A549 (cell line): ENCODE data around the gene PRG3. TPM values are rescaled to one million over a fixed set of nuclear protein-coding genes. Genes with fewer than 3 reads are reported as not detected.
A peak's percentile ranks its signal among the peaks of the same experiment; 100 is the strongest.

Experiments
- ATAC-seq, 2 experiments: fragments of 200-7000 bp in 1 of 2; fragments of >200 bp in 1 of 2; cut with Nextera tagmentation in 1 of 2; cut with Tn5 transposase in 1 of 2; 3 replicates each; pipeline versions ENCODE4 v1.8.0 to v1.9.1; 2018 to 2020; ENCODE audit warnings: mild to moderate bottlenecking in 1 of 2, moderate library complexity in 1 of 2
- CTCF ChIA-PET: fragments of 300-600 bp; sonication (Branson Sonifier 250); formaldehyde crosslinking; extraction: SDS; loops from one replicate; lab custom pipeline; 2021; ENCODE audit warnings: antibody characterized with exemption, inconsistent platforms; lab: Yijun Ruan, JAX
- POLR2A ChIA-PET: fragments of 350-600 bp; formaldehyde crosslinking; extraction: SDS; loops from one replicate; lab custom pipeline; 2021; ENCODE audit warnings: antibody characterized with exemption, inconsistent platforms; lab: Yijun Ruan, JAX
- DNase-seq, 2 experiments: peaks; one replicate each; pipeline versions ENCODE4 v3.0.0 to v3.0.0-alpha.2; 2011 to 2016; ENCODE audit warnings: low read depth in 1 of 2, low spot score in 1 of 2
- FAIRE-seq: peaks from 2 replicates; lab custom pipeline; 2011; peaks lifted over from hg19 to GRCh38; lab: Jason Lieb, UNC
- H3K27ac ChIP-seq, 2 experiments: fragments of >200 bp; sonication (Bioruptor Twin); formaldehyde crosslinking; 3 replicates each; pipeline ENCODE4 v1.5.1; 2016 to 2017
- H3K4me1 ChIP-seq: fragments of >200 bp; sonication (Bioruptor Twin); formaldehyde crosslinking; 3 replicates; pipeline ENCODE4 v1.6.1; 2016
- H3K4me2 ChIP-seq: fragments of >200 bp; sonication (Bioruptor Twin); formaldehyde crosslinking; 3 replicates; pipeline ENCODE4 v1.6.1; 2016
- H3K4me3 ChIP-seq: fragments of >200 bp; sonication (Bioruptor Twin); formaldehyde crosslinking; 3 replicates; pipeline ENCODE4 v1.5.1; 2016
- H3K9me3 ChIP-seq: fragments of >200 bp; sonication (Bioruptor Twin); formaldehyde crosslinking; 3 replicates; pipeline ENCODE4 v1.6.1; 2016
- ATOH8 ChIP-seq: fragments of 250-450 bp; sonication (Bioruptor Pico); IDR thresholded peaks from 2 replicates; pipeline ENCODE4 v1.5.0; 2020; ENCODE audit warnings: low read depth, mild to moderate bottlenecking, moderate library complexity
- CBX2 ChIP-seq: fragments of 200-600 bp; sonication (generic); IDR thresholded peaks from 2 replicates; pipeline ENCODE4 v1.6.1; 2016; ENCODE audit warnings: low read depth, mild to moderate bottlenecking, borderline replicate concordance
- CBX8 ChIP-seq: fragments of 200-600 bp; sonication (generic); IDR thresholded peaks from 2 replicates; pipeline ENCODE4 v1.6.1; 2016
- CHD4 ChIP-seq: fragments of 200-600 bp; sonication (generic); IDR thresholded peaks from 2 replicates; pipeline ENCODE4 v1.6.1; 2016; ENCODE audit warnings: antibody characterized with exemption, mild to moderate bottlenecking, borderline replicate concordance
- EHF ChIP-seq: fragments of 250-450 bp; sonication (Bioruptor Pico); IDR thresholded peaks from 2 replicates; pipeline ENCODE4 v1.5.0; 2020; ENCODE audit warnings: mild to moderate bottlenecking
- ESRRA ChIP-seq: fragments of 150-350 bp; IDR thresholded peaks from 2 replicates; pipeline ENCODE4 v1.6.1; 2014; ENCODE audit warnings: mild to moderate bottlenecking, low read length, borderline replicate concordance
- FOXS1 ChIP-seq: fragments of 250-450 bp; sonication (Bioruptor Pico); IDR thresholded peaks from 2 replicates; pipeline ENCODE4 v1.5.0; 2020; ENCODE audit warnings: mild to moderate bottlenecking, moderate library complexity
- GATA3 ChIP-seq: IDR thresholded peaks from 2 replicates; pipeline ENCODE4 v1.6.1; 2012; ENCODE audit warnings: borderline replicate concordance
- HES2 ChIP-seq: fragments of >200 bp; sonication (Bioruptor Twin); formaldehyde crosslinking; IDR thresholded peaks from 2 replicates; pipeline ENCODE4 v1.6.1; 2016
- HEYL ChIP-seq: fragments of 250-450 bp; sonication (Bioruptor Pico); IDR thresholded peaks from 2 replicates; pipeline ENCODE4 v1.8.0; 2021; ENCODE audit warnings: mild to moderate bottlenecking, moderate library complexity
- HOXA7 ChIP-seq: fragments of 250-450 bp; sonication (Bioruptor Pico); IDR thresholded peaks from 2 replicates; pipeline ENCODE4 v1.5.0; 2020; ENCODE audit warnings: mild to moderate bottlenecking, moderate library complexity
- HOXB13 ChIP-seq: fragments of 250-450 bp; sonication (Bioruptor Pico); IDR thresholded peaks from 2 replicates; pipeline ENCODE4 v1.5.0; 2020; ENCODE audit warnings: low read depth, mild to moderate bottlenecking, moderate library complexity
- HOXB5 ChIP-seq: fragments of 250-450 bp; sonication (Bioruptor Pico); IDR thresholded peaks from 2 replicates; pipeline ENCODE4 v1.5.0; 2020; ENCODE audit warnings: mild to moderate bottlenecking, moderate library complexity
- JUNB ChIP-seq: fragments of >200 bp; sonication (Bioruptor Twin); formaldehyde crosslinking; IDR thresholded peaks from 2 replicates; pipeline ENCODE4 v1.6.1; 2016
- MAFK ChIP-seq: fragments of 450-650 bp; IDR thresholded peaks from 2 replicates; pipeline ENCODE4 v1.6.1; 2014; ENCODE audit not compliant: partially characterized antibody
- MAZ ChIP-seq: fragments of 150-350 bp; IDR thresholded peaks from 2 replicates; pipeline ENCODE4 v1.6.1; 2014; ENCODE audit warnings: antibody characterized with exemption, low read depth, low read length, borderline replicate concordance
- NPAS2 ChIP-seq: fragments of 250-450 bp; sonication (Bioruptor Pico); IDR thresholded peaks from 2 replicates; pipeline ENCODE4 v1.8.0; 2022; ENCODE audit warnings: mild to moderate bottlenecking, moderate library complexity, borderline replicate concordance
- NR3C1 ChIP-seq: fragments of >200 bp; sonication (Bioruptor Twin); formaldehyde crosslinking; IDR thresholded peaks from 3 replicates; pipeline ENCODE4 v1.6.1; 2017
- PHF8 ChIP-seq: fragments of 200-600 bp; sonication (generic); IDR thresholded peaks from 2 replicates; pipeline ENCODE4 v1.6.1; 2016; ENCODE audit warnings: low read depth, mild to moderate bottlenecking, antibody characterized with exemption, moderate library complexity, borderline replicate concordance
- RNF2 ChIP-seq: fragments of 200-600 bp; sonication (generic); IDR thresholded peaks from 2 replicates; pipeline ENCODE4 v1.6.1; 2016; ENCODE audit warnings: low read depth, mild to moderate bottlenecking, antibody characterized with exemption, moderate library complexity, borderline replicate concordance
- SMC3 ChIP-seq: fragments of >200 bp; sonication (Bioruptor Twin); formaldehyde crosslinking; IDR thresholded peaks from 3 replicates; pipeline ENCODE4 v1.6.1; 2018; ENCODE audit warnings: inconsistent platforms
- SREBF2 ChIP-seq: fragments of 450-650 bp; IDR thresholded peaks from 2 replicates; pipeline ENCODE4 v1.6.1; 2014; ENCODE audit warnings: mild to moderate bottlenecking, moderate library complexity
- TFCP2L1 ChIP-seq: fragments of 250-450 bp; sonication (Bioruptor Pico); IDR thresholded peaks from 2 replicates; pipeline ENCODE4 v1.5.0; 2021; ENCODE audit warnings: mild to moderate bottlenecking
- ZC3H11A ChIP-seq: fragments of 450-650 bp; IDR thresholded peaks from 2 replicates; pipeline ENCODE4 v1.6.1; 2014; ENCODE audit warnings: antibody characterized with exemption, mild to moderate bottlenecking
- ZSCAN20 ChIP-seq: fragments of 250-450 bp; sonication (Bioruptor Pico); IDR thresholded peaks from 2 replicates; pipeline ENCODE4 v1.8.0; 2022; ENCODE audit warnings: mild to moderate bottlenecking, moderate library complexity
- WGBS: methylation state at CpG from one replicate; pipeline ENCODE4 v1.1.6; 2017; ENCODE audit errors: missing lambda C conversion rate; 5-methylcytosine and 5-hydroxymethylcytosine counted together
- polyA plus RNA-seq, 4 experiments: library from polyadenylated mRNA; depleted of rRNA in 3 of 4; stranded (reverse); fragments of >200 nt; fragmentation: RNase III in 1 of 4; extraction: RNeasy Plus Mini Kit Qiagen cat#74134 plus additional on column Dnase treatment in 1 of 4; gene quantifications; 2 replicates in 3 of 4; 3 replicates in 1 of 4; pipeline ENCODE4 v1.2.3, GENCODE V29; 2011 to 2017
- TF ChIP-seq, protein P1 (sequence below): fragments of 250-450 bp; sonication (Bioruptor Pico); IDR thresholded peaks from 2 replicates; pipeline ENCODE4 v1.5.0; 2021; ENCODE audit warnings: mild to moderate bottlenecking, moderate library complexity, borderline replicate concordance

PRG3 gene
- polyA plus RNA-seq, 2 of the 4 experiments (the other 2 are of a cell fraction) = not detected

DNA sequence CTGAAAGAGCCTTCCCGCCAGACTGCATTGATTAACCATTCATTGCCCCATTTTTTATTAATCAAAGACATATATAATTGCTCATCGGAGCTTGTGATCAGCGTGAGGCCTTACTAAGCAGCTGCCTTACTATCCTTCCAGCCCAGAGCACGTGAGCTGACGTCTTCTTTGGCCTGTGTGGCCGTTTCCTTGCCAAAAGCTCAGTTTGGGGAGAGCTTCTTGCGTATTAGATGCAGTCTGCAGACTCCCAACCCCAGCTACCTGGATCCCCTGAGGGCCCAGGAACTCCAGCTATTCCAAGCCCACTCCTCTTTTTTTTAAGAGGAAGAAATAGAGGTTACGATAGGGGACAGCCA is 46.8 kb upstream of the PRG3 start:
- Histone ChIP-seq H3K4me1 (peaks cover 31% of the 10 kb centered on the region), H3K4me3 (no peak overlapping the region), H3K4me2 (peak overlapping the region; percentile 26; the same call in 1 of the 3 replicates), H3K9me3 (no peaks in the 10 kb centered on the region), H3K27ac (peak overlapping the region; percentile 38 to 65; a peak in 5 of 6 replicates)
- ChIA-PET CTCF (interaction anchor here (0.7 to 1.4 kb wide), 4 partner anchors 13 to 102 kb away, joined by 3 to 6 read pairs (median 4); no protein-coding TSS in a partner anchor), POLR2A (no interaction called here)
- TF ChIP-seq, protein P1, sequence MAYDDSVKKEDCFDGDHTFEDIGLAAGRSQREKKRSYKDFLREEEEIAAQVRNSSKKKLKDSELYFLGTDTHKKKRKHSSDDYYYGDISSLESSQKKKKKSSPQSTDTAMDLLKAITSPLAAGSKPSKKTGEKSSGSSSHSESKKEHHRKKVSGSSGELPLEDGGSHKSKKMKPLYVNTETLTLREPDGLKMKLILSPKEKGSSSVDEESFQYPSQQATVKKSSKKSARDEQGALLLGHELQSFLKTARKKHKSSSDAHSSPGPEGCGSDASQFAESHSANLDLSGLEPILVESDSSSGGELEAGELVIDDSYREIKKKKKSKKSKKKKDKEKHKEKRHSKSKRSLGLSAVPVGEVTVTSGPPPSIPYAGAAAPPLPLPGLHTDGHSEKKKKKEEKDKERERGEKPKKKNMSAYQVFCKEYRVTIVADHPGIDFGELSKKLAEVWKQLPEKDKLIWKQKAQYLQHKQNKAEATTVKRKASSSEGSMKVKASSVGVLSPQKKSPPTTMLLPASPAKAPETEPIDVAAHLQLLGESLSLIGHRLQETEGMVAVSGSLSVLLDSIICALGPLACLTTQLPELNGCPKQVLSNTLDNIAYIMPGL (CRISPR knock-in tag) = no peak
- TF ChIP-seq SREBF2 (no peak), SMC3 (no peak), TFCP2L1 (CRISPR knock-in tag) (no peak), CHD4 (no peak), ZC3H11A (no peak), CBX2 (no peak), EHF (CRISPR knock-in tag) (no peak), HOXA7 (no peak), CBX8 (no peak), HEYL (CRISPR knock-in tag) (no peak), HES2 (no peak), ATOH8 (CRISPR knock-in tag) (no peak), RNF2 (no peak)
- WGBS = 73% methylated on average over 8 of the region's 8 CpGs
- FAIRE-seq = no peak
- ATAC-seq = no peak
- no peak for DNase-seq

- Histone ChIP-seq H3K4me3 (no peak within 1 kb of the TSS), H3K9me3 (no peaks in the 10 kb centered on the region), H3K4me1 (peaks cover 31% of the 10 kb centered on the region), H3K27ac (peak within 1 kb of the TSS; percentile 38 to 65), H3K4me2 (peak within 1 kb of the TSS; percentile 26; the same call in 2 of the 3 replicates)
- no peak for TF ChIP-seq EHF (CRISPR knock-in tag)
- TF ChIP-seq ESRRA = no peak
- TF ChIP-seq JUNB = no peak
- TF ChIP-seq MAZ = no peak
- no peak for TF ChIP-seq CBX8
- no peak for TF ChIP-seq HOXB13 (CRISPR knock-in tag)
- no peak for TF ChIP-seq GATA3
- TF ChIP-seq NPAS2 (CRISPR knock-in tag) = no peak
- TF ChIP-seq PHF8 = no peak
- TF ChIP-seq HOXB5 (CRISPR knock-in tag) = no peak
- TF ChIP-seq CHD4 = no peak
- TF ChIP-seq ZSCAN20 = no peak
- no peak for TF ChIP-seq NR3C1
- no peak for TF ChIP-seq MAFK
- TF ChIP-seq FOXS1 = no peak
- ChIA-PET POLR2A (no interaction called here), CTCF (interaction anchor here (0.7 to 1.6 kb wide), 5 partner anchors 13 to 102 kb away, joined by 3 to 6 read pairs (median 5); no protein-coding TSS in a partner anchor)
- no peak for FAIRE-seq
- 84% methylated on average over 37 of the region's 39 CpGs for WGBS
- no peak for DNase-seq
- peak; percentile 12 to 21; a peak in 1 of 6 replicates for ATAC-seq
Observed at GRCh38 chr11:57426929-57427726, 46.2 kb upstream of the PRG3 start, which contains the start of gene SLC43A3. Gene SLC43A3, minus strand, starts transcription at chr11:57427121. Its CDS starts 949 bp downstream, at chr11:57426172.
